GM18907 (cell line): ENCODE data around the gene XXYLT1.
A peak's percentile ranks its signal among the peaks of the same experiment; 100 is the strongest.
"Not testable (repeated sequence)": the region's sequence is repeated elsewhere in the genome, so short reads cannot be mapped to it uniquely, and the experiment has no call there.

Source experiments
- ATAC-seq: cut with Tn5 transposase; IDR thresholded peaks from one replicate; pipeline ENCODE4 v1.9.1; 2021; ENCODE audit warnings: mild to moderate bottlenecking, moderate library complexity; ENCODE audit not compliant: unreplicated experiment

The XXYLT1 gene

GRCh38 chr3:195117978-195118581 lies 152.9 kb downstream of the XXYLT1 start:
- no peak for ATAC-seq

DNA sequence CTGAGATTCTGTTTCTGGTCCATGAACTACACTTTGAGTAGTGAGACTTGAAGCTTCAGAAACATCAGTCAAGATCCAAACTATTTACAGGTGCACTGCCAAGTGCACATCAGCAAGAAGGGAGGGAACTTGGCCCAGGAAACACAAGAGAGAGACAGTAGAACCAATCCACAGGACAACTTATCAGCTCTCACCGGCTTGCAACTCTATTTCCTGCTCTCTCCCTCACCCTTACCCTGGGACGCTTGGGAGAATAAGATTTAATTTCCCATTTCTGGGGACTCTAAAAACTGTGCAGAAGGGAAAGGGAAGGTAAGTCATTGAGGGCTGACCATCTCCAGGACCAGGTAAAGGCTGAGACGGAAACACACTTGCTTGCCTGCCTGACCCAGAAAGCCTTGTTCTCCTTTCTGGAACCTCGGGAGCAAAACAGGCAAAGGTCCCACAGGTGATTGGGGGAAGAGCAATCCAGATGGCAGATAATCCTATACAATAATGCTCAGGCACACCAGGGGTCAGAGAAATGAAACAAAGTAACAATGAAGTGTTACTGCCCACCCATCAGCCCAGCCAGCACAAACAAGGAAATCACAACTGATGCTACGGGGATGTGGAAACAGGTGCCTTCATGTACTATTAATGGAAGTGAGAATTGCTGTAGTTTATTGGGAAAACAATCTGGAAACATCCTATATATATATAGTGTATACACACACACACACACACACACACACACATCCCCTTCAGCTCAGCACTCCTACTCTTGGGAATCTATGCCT lies 154.4 kb downstream of the XXYLT1 start:
- ATAC-seq, result no peak

- ATAC-seq, result no peak
Observed at GRCh38 chr3:195115600-195116406, 155.2 kb downstream of the XXYLT1 start.

- ATAC-seq, result no peak
Observed at GRCh38 chr3:195114786-195115599, 156.0 kb downstream of the XXYLT1 start.

DNA sequence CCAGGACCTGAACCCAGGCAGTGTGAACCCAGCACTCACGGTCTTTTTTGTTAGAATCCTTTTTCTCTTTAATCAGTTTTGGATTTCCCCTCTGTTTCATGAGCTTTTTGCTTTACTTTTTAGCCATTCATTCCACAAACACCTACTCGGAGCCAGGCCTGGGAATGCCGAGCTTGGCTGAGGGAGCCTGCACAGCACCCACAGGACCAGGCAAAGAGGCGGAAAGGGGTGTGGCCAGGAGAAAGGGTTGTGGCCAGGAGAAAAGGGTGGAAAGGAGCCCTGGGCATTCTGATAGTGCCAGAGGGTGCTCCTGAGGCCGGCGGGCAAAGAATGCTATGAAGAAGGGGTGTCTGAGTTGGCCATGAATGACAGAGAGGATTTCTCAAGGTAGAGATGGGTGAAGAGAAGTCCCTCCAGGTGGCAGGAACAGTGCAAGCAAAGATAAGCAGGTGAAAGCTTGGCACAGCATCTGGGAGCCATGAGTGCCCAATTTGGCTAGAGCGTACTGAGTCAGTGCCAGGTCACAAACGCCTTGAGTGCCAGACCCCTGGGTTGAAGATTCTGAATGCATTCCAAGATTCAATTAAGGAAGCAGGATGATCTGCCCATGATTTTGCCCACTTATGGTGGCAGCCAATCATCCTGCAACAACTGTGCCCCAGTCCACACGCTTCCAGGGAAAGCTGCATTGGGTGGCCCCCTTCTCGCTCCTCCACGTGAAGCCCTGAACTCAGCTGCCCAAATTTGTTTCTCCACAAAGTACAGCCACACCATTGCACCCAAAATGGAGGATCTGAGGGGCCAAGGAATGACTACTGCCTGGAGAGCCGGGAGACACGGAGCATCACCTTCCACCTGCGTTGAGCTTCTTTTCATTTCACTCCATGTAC lies 157.2 kb downstream of the XXYLT1 start:
- ATAC-seq, result no peak

DNA sequence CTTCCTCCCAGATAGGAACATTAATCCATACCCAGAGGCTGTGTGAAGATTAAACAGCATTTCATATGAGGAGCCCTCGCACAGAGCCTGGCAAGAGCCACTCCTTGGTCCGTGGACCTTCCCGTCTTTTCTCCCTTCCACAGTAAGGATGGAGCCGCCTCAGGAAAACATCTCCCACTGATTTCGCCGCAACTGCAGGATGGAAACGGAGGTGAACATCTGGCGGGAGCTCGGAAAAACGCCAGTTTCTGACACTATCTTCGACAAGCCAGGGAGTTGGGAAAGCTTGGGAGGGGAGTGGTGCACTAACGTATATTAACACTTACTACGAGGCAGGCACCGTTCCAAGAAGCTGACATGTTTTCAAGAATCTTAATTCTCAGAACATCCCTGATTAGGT lies 157.9 kb downstream of the XXYLT1 start:
- ATAC-seq, result no peak

GRCh38 chr3:195112361-195112791 lies 158.6 kb downstream of the XXYLT1 start:
- no peak for ATAC-seq

GRCh38 chr3:195111766-195112165 lies 159.2 kb downstream of the XXYLT1 start:
- ATAC-seq, result no peak

- no peak for ATAC-seq
Observed at GRCh38 chr3:195111319-195111705, 159.6 kb downstream of the XXYLT1 start.

DNA sequence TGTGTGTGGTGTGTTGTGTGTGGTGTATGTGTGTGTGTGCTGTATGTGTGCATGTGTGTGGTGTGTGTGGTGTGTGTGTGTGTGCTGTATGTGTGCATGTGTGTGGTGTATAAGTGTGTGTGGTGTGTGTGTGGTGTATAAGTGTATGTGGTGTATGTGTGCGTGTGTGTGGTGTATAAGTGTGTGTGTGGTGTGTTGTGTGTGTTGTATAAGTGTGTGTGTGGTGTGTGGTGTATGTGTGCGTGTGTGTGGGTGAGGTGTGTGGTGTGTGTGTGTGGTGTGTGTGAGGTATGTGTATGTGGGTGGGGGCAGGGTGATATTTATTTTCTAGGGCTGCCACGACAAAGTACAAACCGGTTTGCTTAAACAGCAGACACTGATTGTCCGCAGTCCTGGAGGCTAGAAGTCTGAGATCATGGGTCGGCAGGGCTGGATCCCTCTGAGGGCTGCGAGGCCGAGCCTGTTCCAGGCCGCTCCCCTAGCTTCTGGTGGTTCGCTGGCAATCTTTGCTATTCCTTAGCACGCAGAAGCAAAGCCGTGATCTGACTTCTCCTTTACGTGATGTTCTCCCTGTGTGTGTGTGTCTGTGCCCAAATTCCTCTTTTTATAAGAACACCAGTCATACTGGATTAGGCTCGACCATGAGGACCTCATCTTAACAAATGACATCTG lies 160.2 kb downstream of the XXYLT1 start:
- ATAC-seq, result no peak

DNA sequence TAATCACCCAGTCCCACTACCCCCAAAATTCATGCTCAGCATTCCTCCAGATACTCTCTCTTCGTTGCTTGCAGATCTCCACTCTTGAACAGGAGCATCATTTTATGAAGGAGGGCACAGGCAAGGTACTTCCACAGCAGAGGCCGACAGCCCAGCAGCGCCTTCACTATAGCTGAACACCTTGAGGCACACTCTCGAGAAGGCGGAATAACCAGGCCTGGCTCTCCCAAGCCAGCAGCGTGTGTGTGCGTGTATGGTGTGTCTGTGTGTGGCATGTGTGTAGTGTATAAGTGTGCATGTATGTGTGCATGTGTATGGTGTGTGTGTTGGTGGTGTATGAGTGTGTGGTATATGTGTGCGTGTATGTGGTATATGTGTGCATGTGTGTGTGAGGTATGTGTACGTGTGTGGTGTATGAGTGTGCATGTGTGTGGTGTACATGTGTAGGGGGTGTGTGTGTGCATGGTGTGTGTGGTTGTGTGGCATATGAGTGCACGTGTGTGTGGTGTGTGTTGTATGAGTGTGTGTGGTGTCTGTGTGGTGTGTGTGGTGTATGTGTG lies 161.8 kb downstream of the XXYLT1 start:
- no peak for ATAC-seq

GRCh38 chr3:195107593-195107992 lies 163.4 kb downstream of the XXYLT1 start:
- ATAC-seq, result no peak

- not testable (repeated sequence) for ATAC-seq
Observed at GRCh38 chr3:195107031-195107430, 163.9 kb downstream of the XXYLT1 start.

DNA sequence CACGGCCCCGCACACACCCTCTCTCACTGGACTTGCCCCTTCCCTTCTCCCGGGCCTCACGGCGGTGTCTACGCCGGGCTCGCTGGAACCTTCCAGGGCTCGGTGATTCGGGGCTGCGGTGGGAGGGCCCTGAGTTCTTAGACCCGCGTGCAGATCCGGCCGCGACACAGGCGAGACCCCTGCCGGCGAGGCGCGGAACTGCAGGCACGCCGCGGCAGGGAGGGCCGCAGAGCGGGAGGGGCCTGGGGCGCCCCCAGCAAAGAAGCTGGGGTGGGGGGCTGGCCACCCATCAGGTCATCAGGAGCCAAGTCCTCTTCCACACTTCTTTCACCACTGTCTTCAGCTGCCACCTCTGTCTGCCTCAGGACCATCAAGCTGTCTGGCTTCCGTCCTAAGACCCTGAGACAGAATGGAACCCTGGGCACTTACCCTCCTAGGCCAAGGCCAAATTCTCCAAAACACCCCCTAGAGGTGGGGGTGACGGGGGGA lies 164.5 kb downstream of the XXYLT1 start:
- peak; percentile 65 for ATAC-seq

- no peak for ATAC-seq
Observed at GRCh38 chr3:195105841-195106417, 165.0 kb downstream of the XXYLT1 start.

DNA sequence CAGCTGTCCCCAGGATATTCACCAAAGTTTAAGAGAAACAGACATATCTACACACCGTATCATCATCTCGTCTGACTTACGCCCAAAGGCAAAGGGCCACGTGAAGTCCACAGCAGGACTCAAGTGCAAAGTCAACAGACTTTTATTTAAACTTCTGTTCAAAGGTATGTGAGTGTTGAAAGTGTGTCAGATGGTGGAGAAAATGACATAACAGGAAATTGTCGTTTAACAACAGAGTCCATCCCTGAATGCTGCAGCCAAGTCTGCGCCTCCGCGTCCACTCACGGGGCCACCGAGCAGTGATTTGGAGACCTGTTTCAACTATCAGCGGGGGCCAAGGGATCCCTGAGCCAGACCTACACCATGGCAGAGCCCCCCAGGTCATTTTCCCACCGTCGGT lies 165.6 kb downstream of the XXYLT1 start:
- ATAC-seq, result no peak

- no peak for ATAC-seq
Observed at GRCh38 chr3:195104340-195104739, 166.6 kb downstream of the XXYLT1 start.

DNA sequence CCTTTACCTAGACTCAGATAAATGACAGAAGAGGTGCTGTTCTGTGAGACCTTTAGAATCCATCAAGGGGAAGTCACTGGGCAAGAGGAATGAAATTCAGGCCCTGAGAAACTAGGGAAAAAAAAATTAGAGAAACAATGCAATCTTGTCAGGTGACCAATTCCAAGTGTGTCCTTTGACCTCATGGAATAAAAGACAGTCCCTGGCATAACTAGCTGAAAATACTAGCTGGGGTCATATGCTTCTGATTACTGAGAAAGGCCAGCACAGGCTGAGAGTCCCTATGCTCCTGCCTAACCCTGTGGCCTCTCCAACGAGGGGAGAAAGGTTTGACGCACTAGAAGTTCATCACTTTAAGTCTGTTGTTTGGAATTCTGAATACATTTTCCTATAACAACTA lies 167.3 kb downstream of the XXYLT1 start:
- ATAC-seq, result no peak
